SH-SY5Y (cell line): ENCODE data around the gene PGS1.

Source experiments
- GATA2 ChIP-seq: IDR thresholded peaks from 2 replicates; pipeline ENCODE4 v1.6.1; 2011; ENCODE audit warnings: mild to moderate bottlenecking, low read depth, low read length
- GATA3 ChIP-seq: IDR thresholded peaks from 2 replicates; pipeline ENCODE4 v1.6.1; 2011; ENCODE audit warnings: low read depth, mild to moderate bottlenecking, low read length, moderate library complexity

- TF ChIP-seq GATA2: no peak
- no peak for TF ChIP-seq GATA3
Observed at GRCh38 chr17:78417531-78417909, 39.1 kb downstream of the PGS1 start.
